ENCODE measurements around the gene C12orf57. TPM values are rescaled to one million over a fixed set of nuclear protein-coding genes. Genes with fewer than 3 reads are reported as not detected.

Gene C12orf57
- total RNA-seq, 1 experiment from 2014 or later, result 127 TPM

- DNase-seq (ENCODE audit: extremely low read depth, low read depth), result no peak
Measured at GRCh38 chr12:6962285-6963015, 18.6 kb downstream of the C12orf57 start.

GRCh38 chr12:6963016-6963731 is 19.4 kb downstream of the C12orf57 start:
- DNase-seq (ENCODE audit: extremely low read depth, low read depth), result no peak

- no peak for DNase-seq (ENCODE audit: extremely low read depth, low read depth)
Measured at GRCh38 chr12:6963791-6964413, 20.1 kb downstream of the C12orf57 start.

- DNase-seq (ENCODE audit: extremely low read depth, low read depth), result no peak
Measured at GRCh38 chr12:6964605-6965025, 20.8 kb downstream of the C12orf57 start.

- peak; percentile 81 for DNase-seq (ENCODE audit: extremely low read depth, low read depth)
Measured at GRCh38 chr12:6965026-6965661, 21.3 kb downstream of the C12orf57 start.

GRCh38 chr12:6965714-6966113 is 21.9 kb downstream of the C12orf57 start:
- DNase-seq (ENCODE audit: extremely low read depth, low read depth), result no peak

GRCh38 chr12:6966351-6966750 is 22.5 kb downstream of the C12orf57 start:
- DNase-seq (ENCODE audit: extremely low read depth, low read depth), result no peak

- DNase-seq (ENCODE audit: extremely low read depth, low read depth), result no peak
Measured at GRCh38 chr12:6967651-6968100, 23.9 kb downstream of the C12orf57 start.

GRCh38 chr12:6968426-6968825 is 24.6 kb downstream of the C12orf57 start:
- DNase-seq (ENCODE audit: extremely low read depth, low read depth), result no peak

GRCh38 chr12:6970096-6970527 is 26.3 kb downstream of the C12orf57 start:
- no peak for DNase-seq (ENCODE audit: extremely low read depth, low read depth)

- no peak for DNase-seq (ENCODE audit: extremely low read depth, low read depth)
Measured at GRCh38 chr12:6974180-6974579, 30.4 kb downstream of the C12orf57 start.

GRCh38 chr12:6975297-6976032 is 31.6 kb downstream of the C12orf57 start:
- no peak for DNase-seq (ENCODE audit: extremely low read depth, low read depth)

- DNase-seq (ENCODE audit: extremely low read depth, low read depth), result no peak
Measured at GRCh38 chr12:6977653-6978052, 33.8 kb downstream of the C12orf57 start.

GRCh38 chr12:6978188-6978587 is 34.4 kb downstream of the C12orf57 start:
- no peak for DNase-seq (ENCODE audit: extremely low read depth, low read depth)

GRCh38 chr12:6978611-6979011 is 34.8 kb downstream of the C12orf57 start:
- no peak for DNase-seq (ENCODE audit: extremely low read depth, low read depth)

GRCh38 chr12:6979021-6979420 is 35.2 kb downstream of the C12orf57 start:
- DNase-seq (ENCODE audit: extremely low read depth, low read depth), result no peak

GRCh38 chr12:6979453-6979852 is 35.6 kb downstream of the C12orf57 start:
- no peak for DNase-seq (ENCODE audit: extremely low read depth, low read depth)

- no peak for DNase-seq (ENCODE audit: extremely low read depth, low read depth)
Measured at GRCh38 chr12:6980075-6980474, 36.3 kb downstream of the C12orf57 start.

- DNase-seq (ENCODE audit: extremely low read depth, low read depth), result no peak
Measured at GRCh38 chr12:6980740-6981139, 36.9 kb downstream of the C12orf57 start.

Measured in NCI-H460 (cell line).